NCI-H774 (cell line): ENCODE data around the gene MAGIX.
"Not testable (repeated sequence)": the region's sequence is repeated elsewhere in the genome, so short reads cannot be mapped to it uniquely, and the experiment has no call there.

Experiments
- DNase-seq: peaks from one replicate; lab custom pipeline; 2025; lab: John Stamatoyannopoulos, UW

MAGIX gene

GRCh38 chrX:49162620-49163019, at the start of gene MAGIX:
Gene MAGIX, plus strand, starts transcription at chrX:49162758. Its CDS starts 132 bp downstream, at chrX:49162890.
- DNase-seq: no peak

- no peak for DNase-seq
Measured at GRCh38 chrX:49116076-49116475, 46.5 kb upstream of the MAGIX start.

GRCh38 chrX:49116716-49117115, 45.8 kb upstream of the MAGIX start:
- no peak for DNase-seq

GRCh38 chrX:49117581-49117980, 45.0 kb upstream of the MAGIX start:
- no peak for DNase-seq

- DNase-seq: no peak
Measured at GRCh38 chrX:49120091-49120490, 42.5 kb upstream of the MAGIX start.

- no peak for DNase-seq
Measured at GRCh38 chrX:49122499-49122898, 40.1 kb upstream of the MAGIX start.

GRCh38 chrX:49127742-49128258, 34.8 kb upstream of the MAGIX start:
- not testable (repeated sequence) for DNase-seq

- no peak for DNase-seq
Measured at GRCh38 chrX:49129427-49129826, 33.1 kb upstream of the MAGIX start.

- DNase-seq: not testable (repeated sequence)
Measured at GRCh38 chrX:49132275-49132674, 30.3 kb upstream of the MAGIX start.

GRCh38 chrX:49133759-49134158, 28.8 kb upstream of the MAGIX start:
- DNase-seq: no peak

- no peak for DNase-seq
Measured at GRCh38 chrX:49137492-49137891, 25.1 kb upstream of the MAGIX start.

- DNase-seq: no peak
Measured at GRCh38 chrX:49139713-49140112, 22.8 kb upstream of the MAGIX start.

GRCh38 chrX:49142264-49142663, 20.3 kb upstream of the MAGIX start:
- DNase-seq: not testable (repeated sequence)

- not testable (repeated sequence) for DNase-seq
Measured at GRCh38 chrX:49143154-49143553, 19.4 kb upstream of the MAGIX start.

- DNase-seq: no peak
Measured at GRCh38 chrX:49147282-49147681, 15.3 kb upstream of the MAGIX start.

GRCh38 chrX:49147936-49148335, 14.6 kb upstream of the MAGIX start:
- no peak for DNase-seq

GRCh38 chrX:49148390-49149100, 14.0 kb upstream of the MAGIX start:
- not testable (repeated sequence) for DNase-seq

GRCh38 chrX:49149291-49149690, 13.3 kb upstream of the MAGIX start:
- DNase-seq: not testable (repeated sequence)

GRCh38 chrX:49153467-49153866, 9.1 kb upstream of the MAGIX start:
- DNase-seq: no peak

- DNase-seq: no peak
Measured at GRCh38 chrX:49155243-49155899, 7.2 kb upstream of the MAGIX start.

- peak; percentile 76 for DNase-seq
Measured at GRCh38 chrX:49155900-49156837, 6.4 kb upstream of the MAGIX start.

GRCh38 chrX:49157194-49157593, 5.4 kb upstream of the MAGIX start:
- DNase-seq: no peak
